ENCODE data around the gene RUFY1.

DNA sequence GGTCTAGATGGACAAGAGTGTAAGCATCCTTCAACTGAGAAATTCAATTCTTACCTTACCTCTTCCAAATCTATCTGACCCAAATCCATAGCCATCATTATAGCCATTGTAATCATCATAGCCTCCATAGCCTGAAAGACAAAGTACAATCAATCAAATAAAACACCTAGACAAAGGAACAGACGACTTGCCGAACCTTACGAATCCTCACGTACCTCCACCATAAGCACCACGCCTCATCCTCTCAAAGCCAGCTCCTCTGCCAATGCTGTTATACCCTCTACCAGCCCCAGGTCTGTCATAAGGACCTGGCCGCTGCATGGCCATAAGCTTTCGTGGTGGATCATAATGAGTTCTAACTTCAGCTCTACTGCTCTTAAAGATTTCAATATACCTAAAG lies 67.6 kb downstream of the RUFY1 start:
- no peak for TF ChIP-seq ZNF780A (CRISPR knock-in tag; IDR thresholded peaks at IDR 0.05)
- no peak for TF ChIP-seq CHD1 (IDR thresholded peaks at IDR 0.05; ENCODE audit: low read length)
- TF ChIP-seq POLR2AphosphoS5 (IDR thresholded peaks at IDR 0.05; ENCODE audit: control insufficient read depth, insufficient read depth, low read depth, low read length), result peak; percentile 22; the same call in 1 of the 2 replicates
- no peak for TF ChIP-seq CHCHD3 (CRISPR knock-in tag; IDR thresholded peaks at IDR 0.05)
- TF ChIP-seq, protein P1, sequence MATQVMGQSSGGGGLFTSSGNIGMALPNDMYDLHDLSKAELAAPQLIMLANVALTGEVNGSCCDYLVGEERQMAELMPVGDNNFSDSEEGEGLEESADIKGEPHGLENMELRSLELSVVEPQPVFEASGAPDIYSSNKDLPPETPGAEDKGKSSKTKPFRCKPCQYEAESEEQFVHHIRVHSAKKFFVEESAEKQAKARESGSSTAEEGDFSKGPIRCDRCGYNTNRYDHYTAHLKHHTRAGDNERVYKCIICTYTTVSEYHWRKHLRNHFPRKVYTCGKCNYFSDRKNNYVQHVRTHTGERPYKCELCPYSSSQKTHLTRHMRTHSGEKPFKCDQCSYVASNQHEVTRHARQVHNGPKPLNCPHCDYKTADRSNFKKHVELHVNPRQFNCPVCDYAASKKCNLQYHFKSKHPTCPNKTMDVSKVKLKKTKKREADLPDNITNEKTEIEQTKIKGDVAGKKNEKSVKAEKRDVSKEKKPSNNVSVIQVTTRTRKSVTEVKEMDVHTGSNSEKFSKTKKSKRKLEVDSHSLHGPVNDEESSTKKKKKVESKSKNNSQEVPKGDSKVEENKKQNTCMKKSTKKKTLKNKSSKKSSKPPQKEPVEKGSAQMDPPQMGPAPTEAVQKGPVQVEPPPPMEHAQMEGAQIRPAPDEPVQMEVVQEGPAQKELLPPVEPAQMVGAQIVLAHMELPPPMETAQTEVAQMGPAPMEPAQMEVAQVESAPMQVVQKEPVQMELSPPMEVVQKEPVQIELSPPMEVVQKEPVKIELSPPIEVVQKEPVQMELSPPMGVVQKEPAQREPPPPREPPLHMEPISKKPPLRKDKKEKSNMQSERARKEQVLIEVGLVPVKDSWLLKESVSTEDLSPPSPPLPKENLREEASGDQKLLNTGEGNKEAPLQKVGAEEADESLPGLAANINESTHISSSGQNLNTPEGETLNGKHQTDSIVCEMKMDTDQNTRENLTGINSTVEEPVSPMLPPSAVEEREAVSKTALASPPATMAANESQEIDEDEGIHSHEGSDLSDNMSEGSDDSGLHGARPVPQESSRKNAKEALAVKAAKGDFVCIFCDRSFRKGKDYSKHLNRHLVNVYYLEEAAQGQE (IDR thresholded peaks at IDR 0.05; ENCODE audit: borderline replicate concordance), result no peak
- TF ChIP-seq, protein P1 (CRISPR knock-in tag; IDR thresholded peaks at IDR 0.05; ENCODE audit: low read depth), result no peak
- TF ChIP-seq POLR2G (IDR thresholded peaks at IDR 0.05; ENCODE audit: low read depth, low read length), result no peak
- TF ChIP-seq MAFF (IDR thresholded peaks at IDR 0.05; ENCODE audit: low read length), result no peak
- no peak for TF ChIP-seq KLF13 (tag; IDR thresholded peaks at IDR 0.05; ENCODE audit: borderline replicate concordance, low read depth)
